Activated naive CD8-positive, alpha-beta T cell treated with anti-CD3 and anti-CD28 coated beads, Interleukin-2, amount 10 ng/mL, durations not matched to agents 7 days and 5 days (primary cell): Measurements from ENCODE around the gene SERPINI1. TPM values are rescaled to one million over a fixed set of nuclear protein-coding genes. Genes with fewer than 3 reads are reported as not detected.

Experiments
- ATAC-seq: fragments of 150-1000 bp; cut with Tn5 transposase; one replicate; pipeline ENCODE4 v1.10.0; 2021; ENCODE audit warnings: low read depth, moderate library complexity
- POLR2A ChIA-PET: fragments of 350-600 bp; sonication (Branson Sonifier 250); formaldehyde crosslinking; loops from one replicate; lab custom pipeline; 2021; ENCODE audit warnings: antibody characterized with exemption; lab: Charles Lee
- DNase-seq: peaks from one replicate; pipeline ENCODE4 v3.0.0; 2021
- H3K27ac Mint-ChIP-seq: one replicate; pipeline ENCODE4 v1.8.0; 2022; ENCODE audit warnings: mild to moderate bottlenecking, mixed read lengths
- H3K27me3 Mint-ChIP-seq: one replicate; pipeline ENCODE4 v1.8.0; 2022; ENCODE audit warnings: mild to moderate bottlenecking, moderate library complexity, mixed read lengths
- H3K36me3 Mint-ChIP-seq: one replicate; pipeline ENCODE4 v1.8.0; 2021; ENCODE audit warnings: mild to moderate bottlenecking, mixed read lengths
- H3K4me1 Mint-ChIP-seq: one replicate; pipeline ENCODE4 v1.8.0; 2021; ENCODE audit warnings: mixed read lengths
- H3K4me3 Mint-ChIP-seq: one replicate; pipeline ENCODE4 v1.8.0; 2022; ENCODE audit warnings: mild to moderate bottlenecking, moderate library complexity, mixed read lengths
- H3K9me3 Mint-ChIP-seq: one replicate; pipeline ENCODE4 v1.8.0; 2021; ENCODE audit warnings: mixed read lengths
- total RNA-seq, 2 experiments: library from RNA; stranded (reverse); gene quantifications; one replicate each; pipeline ENCODE4 v1.2.3, GENCODE V29; 2021

SERPINI1 gene, protein sequence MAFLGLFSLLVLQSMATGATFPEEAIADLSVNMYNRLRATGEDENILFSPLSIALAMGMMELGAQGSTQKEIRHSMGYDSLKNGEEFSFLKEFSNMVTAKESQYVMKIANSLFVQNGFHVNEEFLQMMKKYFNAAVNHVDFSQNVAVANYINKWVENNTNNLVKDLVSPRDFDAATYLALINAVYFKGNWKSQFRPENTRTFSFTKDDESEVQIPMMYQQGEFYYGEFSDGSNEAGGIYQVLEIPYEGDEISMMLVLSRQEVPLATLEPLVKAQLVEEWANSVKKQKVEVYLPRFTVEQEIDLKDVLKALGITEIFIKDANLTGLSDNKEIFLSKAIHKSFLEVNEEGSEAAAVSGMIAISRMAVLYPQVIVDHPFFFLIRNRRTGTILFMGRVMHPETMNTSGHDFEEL
- total RNA-seq = 1 to 10 TPM; 1.9 to 2.4 TPM

DNA sequence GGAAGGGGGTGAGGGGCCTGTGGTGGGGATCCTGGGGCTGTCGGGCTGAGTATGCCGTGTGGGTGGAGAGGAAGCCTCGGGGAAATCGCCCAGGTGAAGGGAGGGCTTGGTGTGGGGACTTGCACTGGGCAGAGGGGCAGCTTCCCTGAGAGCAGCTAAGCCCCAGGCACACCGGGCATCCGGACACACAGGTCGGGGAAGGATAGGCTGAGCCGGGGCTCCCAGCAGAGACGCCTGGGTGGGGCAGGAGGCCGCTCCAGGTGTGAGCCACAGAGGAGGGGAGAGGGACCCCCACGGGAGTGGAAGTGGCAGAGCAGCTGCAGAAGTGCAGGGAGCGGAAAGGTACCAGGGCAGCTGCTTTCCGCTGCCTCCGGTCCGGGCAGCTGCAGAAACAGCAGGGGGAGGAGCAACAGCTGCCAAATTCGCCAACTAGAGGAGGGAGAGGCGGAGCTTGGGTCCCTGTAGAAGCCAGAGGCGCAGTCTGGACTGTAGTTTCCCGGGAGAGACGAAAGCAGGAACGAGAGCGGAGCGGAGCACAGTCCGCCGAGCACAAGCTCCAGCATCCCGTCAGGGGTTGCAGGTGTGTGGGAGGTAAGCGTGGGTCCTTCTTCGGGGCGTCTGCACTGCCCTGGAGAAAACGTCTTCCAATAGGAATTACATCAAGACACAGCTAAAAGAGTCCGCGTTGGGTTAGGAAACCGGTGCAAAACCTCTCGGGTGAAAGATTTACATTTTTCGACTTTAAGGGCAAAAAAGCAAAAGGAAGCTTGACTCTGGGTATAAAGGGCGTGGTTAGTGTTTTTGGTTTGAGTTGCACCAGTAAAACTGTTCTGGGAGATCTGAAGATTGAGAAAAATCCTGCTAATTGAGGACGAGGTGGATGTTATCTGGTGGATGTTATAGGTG, at the start of gene SERPINI1:
SERPINI1 (plus strand) TSS at position 489 of the 906 bp plus-strand sequence. CDS start 53,408 bp downstream, outside the sequence.
- POLR2A ChIA-PET = interaction anchor here (0.9 to 1.2 kb wide), 3 partner anchors 44 to 147 kb away, joined by 3 to 4 read pairs (median 3); no protein-coding TSS in a partner anchor
- no peaks in the 10 kb centered on the region for H3K9me3 Mint-ChIP-seq
- no peaks in the 10 kb centered on the region for H3K27me3 Mint-ChIP-seq
- peaks cover 8% of the 10 kb centered on the region for H3K36me3 Mint-ChIP-seq
- ATAC-seq (peak; percentile 49), DNase-seq (peak; percentile 83)
- no peak within 1 kb of the TSS for H3K4me3 Mint-ChIP-seq
- H3K27ac Mint-ChIP-seq = no peak within 1 kb of the TSS
- peaks cover 27% of the 10 kb centered on the region for H3K4me1 Mint-ChIP-seq

DNA sequence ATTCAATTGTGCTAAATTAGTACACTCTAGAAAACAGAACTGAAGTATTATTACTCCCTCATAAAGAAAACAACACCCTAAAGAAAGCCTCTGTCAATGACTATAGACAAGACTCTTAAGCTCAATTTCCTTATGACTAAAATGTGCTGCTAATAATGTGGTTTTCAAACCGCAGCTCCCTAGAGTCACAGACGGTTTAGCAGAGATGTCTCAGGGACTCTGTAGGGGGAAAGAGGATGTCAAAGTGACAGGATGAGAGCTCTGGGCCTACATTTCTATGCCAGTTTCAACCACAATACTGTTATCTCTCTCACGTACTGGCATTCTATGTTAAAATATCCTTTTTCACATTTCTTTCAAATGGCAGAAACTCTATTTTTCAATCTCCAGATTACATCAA, 44.2 kb upstream of the SERPINI1 start:
- peaks cover 24% of the 10 kb centered on the region for H3K36me3 Mint-ChIP-seq

DNA sequence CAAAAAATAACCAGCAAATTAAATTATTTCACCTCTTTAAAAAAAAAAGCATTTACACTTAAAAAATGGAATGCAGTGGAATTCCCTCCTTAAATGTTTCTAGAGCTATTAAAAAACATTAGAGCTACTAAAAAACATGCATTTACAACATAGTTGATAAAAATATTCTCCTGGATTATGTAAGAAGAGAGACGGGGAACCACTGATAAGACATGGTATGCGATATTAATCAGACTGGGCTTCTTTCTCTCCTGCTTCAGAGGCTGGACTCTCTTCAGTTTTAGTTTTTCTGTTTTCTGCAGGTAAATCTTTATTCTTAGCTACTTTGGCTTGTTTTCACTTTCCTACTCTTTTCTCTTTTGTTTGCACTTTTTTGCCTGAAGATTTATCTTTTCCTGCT, 41.4 kb upstream of the SERPINI1 start:
- peaks cover 12% of the 10 kb centered on the region for H3K4me1 Mint-ChIP-seq
- H3K4me3 Mint-ChIP-seq = no peak overlapping the region
- ATAC-seq (no peak), DNase-seq (no peak)
- POLR2A ChIA-PET = no interaction called here
- H3K36me3 Mint-ChIP-seq = peaks cover 19% of the 10 kb centered on the region
- H3K27me3 Mint-ChIP-seq = no peaks in the 10 kb centered on the region
- H3K9me3 Mint-ChIP-seq = no peaks in the 10 kb centered on the region
- H3K27ac Mint-ChIP-seq = no peak overlapping the region

More for the DNA sequence above, 44.2 kb upstream of the SERPINI1 start:
- Mint-ChIP-seq H3K27me3 (no peaks in the 10 kb centered on the region), H3K27ac (peak overlapping the region; percentile 55), H3K4me3 (no peak overlapping the region), H3K9me3 (no peaks in the 10 kb centered on the region), H3K4me1 (peaks cover 13% of the 10 kb centered on the region)
- DNase-seq = no peak
- peak; percentile 92 for ATAC-seq
- POLR2A ChIA-PET = interaction anchor here (1.0 kb wide), 1 partner anchor 44 kb away, joined by 4 read pairs; the partner anchor contains the start of genes PDCD10 and SERPINI1

DNA sequence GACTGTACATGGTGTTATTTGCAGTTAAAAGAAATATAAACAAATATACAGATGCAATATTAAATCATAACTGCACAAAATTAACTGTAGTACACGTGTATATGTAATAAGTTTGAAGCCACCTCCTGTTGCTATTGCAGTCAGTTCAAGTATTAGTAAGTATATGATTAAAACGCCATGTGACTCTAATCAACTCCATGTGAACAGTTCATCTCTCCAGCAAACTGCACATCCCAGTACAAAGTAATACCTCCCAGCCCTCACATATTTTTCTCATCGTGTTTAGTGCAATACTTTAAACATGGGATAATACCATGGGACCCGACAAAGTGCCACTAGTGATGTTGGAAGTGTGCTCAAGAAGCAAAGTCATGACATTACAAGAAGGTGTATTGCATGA, 35.5 kb upstream of the SERPINI1 start:
- H3K27me3 Mint-ChIP-seq = no peaks in the 10 kb centered on the region
- no peaks in the 10 kb centered on the region for H3K4me1 Mint-ChIP-seq
- ATAC-seq (no peak), DNase-seq (no peak)
- H3K36me3 Mint-ChIP-seq = peaks cover 17% of the 10 kb centered on the region
- H3K4me3 Mint-ChIP-seq = no peak overlapping the region
- POLR2A ChIA-PET = no interaction called here
- no peak overlapping the region for H3K27ac Mint-ChIP-seq
- no peaks in the 10 kb centered on the region for H3K9me3 Mint-ChIP-seq

DNA sequence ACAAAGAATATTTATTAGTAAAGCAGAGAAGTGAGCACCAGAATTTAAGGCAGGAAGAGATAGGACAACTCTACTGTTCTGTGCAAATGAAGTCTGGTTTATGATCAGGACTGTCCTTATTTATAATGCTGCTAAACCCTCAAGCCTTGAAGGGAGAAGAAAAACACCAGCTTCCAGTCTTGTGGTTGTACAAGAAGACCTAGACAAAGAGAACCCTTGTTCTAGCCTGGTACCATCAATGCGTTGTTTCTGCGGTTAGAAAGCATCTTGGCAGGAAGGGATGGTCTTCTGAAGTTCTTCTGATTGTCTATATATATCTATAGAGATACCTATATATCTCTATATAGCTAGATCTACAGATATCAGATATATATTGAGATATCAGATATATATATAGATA, 34.6 kb upstream of the SERPINI1 start:
- Mint-ChIP-seq H3K4me3 (no peak overlapping the region), H3K36me3 (peaks cover 16% of the 10 kb centered on the region)
- POLR2A ChIA-PET = no interaction called here

DNA sequence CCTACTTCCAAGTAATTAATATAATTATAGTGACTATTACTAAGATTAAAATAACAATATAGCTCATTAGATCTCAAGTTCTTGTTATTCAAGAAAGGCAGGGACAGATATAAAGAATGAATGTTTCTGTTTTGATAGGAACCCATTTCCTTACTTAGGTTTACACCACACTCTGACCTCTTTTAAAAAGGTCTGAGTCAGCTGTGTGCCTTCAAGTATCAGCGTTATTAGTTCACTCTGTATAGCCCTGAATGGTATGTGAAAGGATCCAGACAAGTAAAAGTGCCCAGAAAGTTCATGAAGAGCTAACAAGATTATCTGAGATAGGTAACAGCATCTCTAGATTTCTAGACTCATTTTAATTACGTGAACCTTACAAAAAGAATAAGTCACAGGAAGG, 29.7 kb upstream of the SERPINI1 start:
- POLR2A ChIA-PET = no interaction called here
- Mint-ChIP-seq H3K27me3 (no peaks in the 10 kb centered on the region), H3K9me3 (no peaks in the 10 kb centered on the region), H3K4me3 (no peak overlapping the region), H3K36me3 (peaks cover 39% of the 10 kb centered on the region), H3K27ac (no peak overlapping the region), H3K4me1 (peaks cover 6% of the 10 kb centered on the region)
- DNase-seq = no peak
- ATAC-seq = no peak

More for the DNA sequence above, 34.6 kb upstream of the SERPINI1 start:
- ATAC-seq (no peak), DNase-seq (no peak)
- peaks cover 2% of the 10 kb centered on the region for H3K4me1 Mint-ChIP-seq
- H3K27ac Mint-ChIP-seq = no peak overlapping the region
- H3K27me3 Mint-ChIP-seq = no peaks in the 10 kb centered on the region
- H3K9me3 Mint-ChIP-seq = no peaks in the 10 kb centered on the region

DNA sequence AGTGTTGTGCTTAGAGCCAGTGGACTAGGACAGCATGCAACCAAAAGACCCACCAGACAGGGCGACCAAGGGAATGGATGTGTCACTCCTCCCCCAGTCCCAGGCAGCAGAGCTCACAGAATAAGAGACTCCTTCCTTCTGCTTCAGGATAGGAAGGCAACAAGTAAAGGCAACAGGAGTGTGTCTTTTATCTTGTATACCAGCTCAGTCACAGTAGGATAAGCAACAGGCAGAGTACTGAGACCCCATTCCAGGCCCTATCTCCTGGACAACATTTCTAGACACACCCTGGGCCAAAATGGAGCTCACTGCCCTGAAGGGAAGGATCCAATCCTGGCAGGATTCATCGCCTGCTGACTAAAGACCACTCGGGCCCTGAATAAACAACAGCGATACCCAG, 25.8 kb upstream of the SERPINI1 start:
- H3K27me3 Mint-ChIP-seq = no peaks in the 10 kb centered on the region
- DNase-seq (no peak), ATAC-seq (no peak)
- no peaks in the 10 kb centered on the region for H3K9me3 Mint-ChIP-seq
- H3K36me3 Mint-ChIP-seq = peaks cover 53% of the 10 kb centered on the region
- H3K4me1 Mint-ChIP-seq = peaks cover 26% of the 10 kb centered on the region
- POLR2A ChIA-PET = no interaction called here
- H3K4me3 Mint-ChIP-seq = no peak overlapping the region
- no peak overlapping the region for H3K27ac Mint-ChIP-seq

DNA sequence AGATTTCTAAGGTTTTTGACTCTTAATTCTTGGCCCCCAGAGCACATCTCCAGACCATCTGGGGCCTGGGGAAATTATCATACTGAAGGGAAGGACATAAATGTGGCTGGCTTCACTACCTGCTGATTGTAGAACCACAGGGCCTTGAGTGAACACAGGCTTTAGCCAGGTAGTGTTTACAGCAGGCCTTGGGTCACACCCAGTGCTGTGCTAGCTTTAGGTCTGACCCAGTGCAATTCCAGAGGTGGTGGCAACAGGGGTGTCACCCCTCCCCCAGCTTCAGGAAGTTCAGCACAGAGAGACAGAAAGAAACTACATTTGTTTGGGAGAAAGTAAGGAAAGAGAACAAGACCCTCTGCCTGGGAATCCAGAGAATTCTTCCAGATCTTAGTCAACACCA, 25.0 kb upstream of the SERPINI1 start:
- peaks cover 62% of the 10 kb centered on the region for H3K36me3 Mint-ChIP-seq
- H3K4me3 Mint-ChIP-seq = no peak overlapping the region
- H3K27me3 Mint-ChIP-seq = no peaks in the 10 kb centered on the region
- POLR2A ChIA-PET = no interaction called here
- H3K27ac Mint-ChIP-seq = peak overlapping the region; percentile 40
- H3K9me3 Mint-ChIP-seq = no peaks in the 10 kb centered on the region
- peaks cover 30% of the 10 kb centered on the region for H3K4me1 Mint-ChIP-seq
- DNase-seq (no peak), ATAC-seq (no peak)

DNA sequence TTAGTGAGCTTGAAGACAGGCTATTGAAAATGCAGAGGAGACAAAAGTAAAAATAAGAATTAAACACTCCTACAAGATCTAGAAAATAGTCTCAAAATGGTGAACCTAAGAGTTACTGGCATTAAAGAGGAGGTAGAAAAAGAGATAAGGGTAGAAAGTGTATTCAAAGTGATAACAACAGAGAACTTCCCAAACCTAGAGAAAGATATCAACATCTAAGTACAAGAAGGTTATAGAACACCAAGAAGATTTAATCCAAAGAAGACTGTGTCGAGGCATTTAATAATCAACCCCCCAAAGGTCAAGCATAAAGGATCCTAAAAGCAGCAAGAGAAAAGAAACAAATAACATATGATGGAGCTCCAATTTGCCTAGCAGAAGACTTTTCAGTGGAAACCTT, 24.1 kb upstream of the SERPINI1 start:
- POLR2A ChIA-PET = no interaction called here
- Mint-ChIP-seq H3K4me3 (no peak overlapping the region), H3K27me3 (no peaks in the 10 kb centered on the region), H3K9me3 (no peaks in the 10 kb centered on the region), H3K4me1 (peaks cover 26% of the 10 kb centered on the region), H3K36me3 (peaks cover 63% of the 10 kb centered on the region), H3K27ac (no peak overlapping the region)
- no peak for ATAC-seq
- no peak for DNase-seq

DNA sequence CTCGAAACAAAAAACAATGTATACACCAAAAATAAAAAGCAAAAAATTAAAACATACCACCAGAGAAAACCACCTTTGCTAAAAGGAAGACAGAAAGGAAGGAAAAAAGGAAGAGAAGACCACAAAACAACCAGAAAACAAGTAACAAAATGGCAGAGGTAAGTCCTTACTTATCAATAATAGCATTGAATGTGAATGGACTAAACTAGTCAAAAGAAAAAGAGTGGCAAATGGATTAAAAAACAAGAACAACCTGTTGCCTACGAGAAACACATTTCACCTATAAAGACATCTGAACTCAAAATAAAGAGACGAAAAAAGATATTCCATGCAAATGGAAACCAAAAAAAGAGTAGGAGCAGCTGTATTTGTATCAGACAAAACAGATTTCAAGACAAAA, 23.1 kb upstream of the SERPINI1 start:
- Mint-ChIP-seq H3K36me3 (peaks cover 60% of the 10 kb centered on the region), H3K9me3 (no peaks in the 10 kb centered on the region), H3K27me3 (no peaks in the 10 kb centered on the region), H3K4me1 (peaks cover 26% of the 10 kb centered on the region), H3K4me3 (no peak overlapping the region), H3K27ac (no peak overlapping the region)
- POLR2A ChIA-PET = no interaction called here
- no peak for DNase-seq
- no peak for ATAC-seq

DNA sequence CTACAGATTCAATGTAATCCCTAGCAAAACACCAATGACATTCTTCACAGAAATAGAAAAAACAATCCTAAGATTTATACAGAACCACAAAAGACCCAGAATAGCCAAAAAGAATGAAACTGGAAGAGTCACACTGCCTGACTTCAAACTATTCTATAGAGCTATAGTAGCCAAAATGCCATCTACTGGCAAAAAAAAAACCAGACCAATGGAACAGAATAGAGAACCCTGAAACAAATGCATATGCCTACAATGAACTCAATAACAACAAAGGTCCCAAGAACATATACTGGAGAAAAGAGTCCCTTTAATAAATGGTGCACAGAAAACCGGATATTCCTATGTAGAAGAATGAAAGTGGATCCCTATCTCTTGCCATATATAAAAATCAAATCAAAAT, 20.6 kb upstream of the SERPINI1 start:
- Mint-ChIP-seq H3K4me3 (no peak overlapping the region), H3K36me3 (peaks cover 71% of the 10 kb centered on the region), H3K9me3 (no peaks in the 10 kb centered on the region), H3K27me3 (no peaks in the 10 kb centered on the region), H3K27ac (no peak overlapping the region), H3K4me1 (peaks cover 24% of the 10 kb centered on the region)
- DNase-seq = no peak
- POLR2A ChIA-PET = no interaction called here
- ATAC-seq = no peak

DNA sequence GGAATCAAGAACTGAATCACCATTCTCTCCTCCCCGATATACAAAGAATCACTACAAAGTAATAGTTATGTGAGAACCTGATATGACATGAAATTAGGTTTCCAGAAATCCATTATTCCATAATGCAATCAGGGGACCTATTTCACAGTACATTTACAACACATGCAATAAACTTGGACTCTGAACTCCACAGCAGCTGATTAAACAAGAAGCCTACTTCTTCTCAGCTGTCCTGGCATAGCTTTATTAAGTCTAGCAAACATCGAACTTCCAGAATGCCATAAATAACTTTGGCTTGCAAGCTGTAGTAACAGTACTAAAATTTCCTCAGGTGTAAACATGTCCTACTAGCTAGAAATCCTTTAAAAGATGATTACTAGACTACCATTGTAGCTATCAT, 18.6 kb upstream of the SERPINI1 start:
- Mint-ChIP-seq H3K27ac (no peak overlapping the region), H3K27me3 (no peaks in the 10 kb centered on the region), H3K9me3 (no peaks in the 10 kb centered on the region), H3K4me1 (peaks cover 17% of the 10 kb centered on the region), H3K4me3 (no peak overlapping the region), H3K36me3 (peaks cover 69% of the 10 kb centered on the region)
- DNase-seq (no peak), ATAC-seq (no peak)
- POLR2A ChIA-PET = no interaction called here

DNA sequence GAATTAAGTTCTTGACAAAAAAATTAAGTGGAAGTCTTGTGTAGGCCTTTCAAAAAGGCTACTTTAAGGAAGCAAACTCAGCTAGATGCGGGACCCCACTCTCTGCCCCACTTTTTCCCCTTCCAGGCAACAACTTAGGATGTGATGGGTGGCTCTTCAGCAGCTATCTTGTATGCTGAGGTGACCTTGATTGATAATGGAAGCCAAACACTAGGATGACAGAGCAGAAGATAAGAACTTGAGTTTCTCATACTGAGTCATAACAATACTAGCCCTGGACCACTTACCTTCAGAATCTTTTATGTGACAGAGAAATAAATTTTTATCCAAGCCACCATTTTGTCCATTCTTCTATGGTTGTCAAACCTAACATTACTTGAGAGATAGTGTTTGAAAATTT, 16.9 kb upstream of the SERPINI1 start:
- H3K4me3 Mint-ChIP-seq = no peak overlapping the region
- POLR2A ChIA-PET = no interaction called here
- no peak for DNase-seq
- peaks cover 64% of the 10 kb centered on the region for H3K36me3 Mint-ChIP-seq
- no peaks in the 10 kb centered on the region for H3K27me3 Mint-ChIP-seq
- H3K27ac Mint-ChIP-seq = no peak overlapping the region
- no peaks in the 10 kb centered on the region for H3K9me3 Mint-ChIP-seq
- H3K4me1 Mint-ChIP-seq = peaks cover 12% of the 10 kb centered on the region
- no peak for ATAC-seq
